Measurements from ENCODE around the gene PCDHGB2. TPM values are rescaled to one million over a fixed set of nuclear protein-coding genes. Genes with fewer than 3 reads are reported as not detected.
"Not testable (repeated sequence)": the region's sequence is repeated elsewhere in the genome, so short reads cannot be mapped to it uniquely, and the experiment has no call there.

PCDHGB2 gene
- total RNA-seq, 1 donor from 2014 or later, result 2.1 TPM

DNA sequence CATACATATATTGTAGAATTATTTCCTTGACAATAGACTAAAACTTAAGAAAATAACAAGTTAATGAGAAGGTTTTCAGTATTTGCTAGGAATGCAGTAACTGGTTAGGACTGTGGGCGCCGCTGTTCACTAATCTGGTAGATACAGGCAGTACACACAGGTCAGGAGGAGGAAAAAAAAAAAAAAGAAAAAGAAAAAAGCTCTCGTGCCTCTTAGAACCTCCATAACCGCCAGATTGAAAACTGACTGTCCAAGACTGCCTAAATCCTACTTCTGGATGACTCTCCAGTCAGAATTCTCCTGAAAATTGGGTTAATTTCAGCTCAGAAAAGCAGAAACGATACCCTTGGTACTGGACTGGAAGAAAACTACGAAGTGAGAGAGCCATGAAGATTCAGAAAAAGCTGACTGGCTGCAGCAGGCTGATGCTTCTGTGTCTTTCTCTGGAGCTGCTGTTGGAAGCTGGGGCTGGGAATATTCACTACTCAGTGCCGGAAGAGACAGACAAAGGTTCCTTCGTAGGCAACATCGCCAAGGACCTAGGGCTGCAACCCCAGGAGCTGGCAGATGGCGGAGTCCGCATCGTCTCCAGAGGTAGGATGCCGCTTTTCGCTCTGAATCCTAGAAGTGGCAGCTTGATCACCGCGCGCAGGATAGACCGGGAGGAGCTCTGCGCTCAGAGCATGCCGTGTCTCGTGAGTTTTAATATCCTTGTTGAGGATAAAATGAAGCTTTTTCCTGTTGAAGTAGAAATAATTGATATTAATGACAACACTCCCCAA is 29.3 kb upstream of the PCDHGB2 start, which contains the start of gene PCDHGA1:
Gene PCDHGA1, plus strand, starts transcription at position 216 of the 782 bp plus-strand sequence.
- Histone ChIP-seq H3K36me3 (ENCODE audit: control insufficient read depth in 3 of 3, insufficient read depth in 3 of 3, low read length in 3 of 3) (peaks cover 0 to 7% (median 2%) of the 10 kb centered on the region in 3 donors), H3K27ac (ENCODE audit: low read depth, low read length) (peak within 1 kb of the TSS; percentile 37), H3K4me1 (ENCODE audit: control insufficient read depth in 3 of 3, insufficient read depth in 3 of 3, low read length in 3 of 3) (peaks cover 0 to 20% (median 0%) of the 10 kb centered on the region in 3 donors), H3K4me3 (ENCODE audit: low read length in 3 of 3) (peak within 1 kb of the TSS; percentile 37 to 52 (median 40)), H3K9ac (ENCODE audit: low read depth in 1 of 3, low read length in 3 of 3) (peak within 1 kb of the TSS in 1 of 3 donors; percentile 69), H3K9me3 (ENCODE audit: control insufficient read depth in 3 of 3, low read length in 3 of 3) (peaks cover 0 to 21% (median 6%) of the 10 kb centered on the region in 3 donors), H3K27me3 (ENCODE audit: control insufficient read depth in 3 of 3, insufficient read depth in 3 of 3, low read length in 3 of 3) (peaks cover 0 to 3% (median 2%) of the 10 kb centered on the region in 3 donors)

DNA sequence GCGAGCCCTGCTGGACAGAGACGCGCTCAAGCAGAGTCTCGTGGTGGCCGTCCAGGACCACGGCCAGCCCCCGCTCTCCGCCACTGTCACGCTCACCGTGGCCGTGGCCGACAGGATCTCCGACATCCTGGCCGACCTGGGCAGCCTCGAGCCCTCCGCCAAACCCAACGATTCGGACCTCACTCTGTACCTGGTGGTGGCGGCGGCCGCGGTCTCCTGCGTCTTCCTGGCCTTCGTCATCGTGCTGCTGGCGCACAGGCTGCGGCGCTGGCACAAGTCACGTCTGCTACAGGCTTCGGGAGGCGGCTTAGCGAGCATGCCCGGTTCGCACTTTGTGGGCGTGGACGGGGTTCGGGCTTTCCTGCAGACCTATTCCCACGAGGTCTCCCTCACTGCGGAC is 27.2 kb upstream of the PCDHGB2 start:
- H3K27me3 ChIP-seq (ENCODE audit: control insufficient read depth in 3 of 3, insufficient read depth in 3 of 3, low read length in 3 of 3); H3K36me3 ChIP-seq (ENCODE audit: control insufficient read depth in 3 of 3, insufficient read depth in 3 of 3, low read length in 3 of 3); H3K27ac ChIP-seq (ENCODE audit: low read depth, low read length); H3K4me3 ChIP-seq (ENCODE audit: low read length in 3 of 3); H3K9ac ChIP-seq (ENCODE audit: low read depth in 1 of 3, low read length in 3 of 3): not testable (repeated sequence)
- peaks cover 0 to 16% (median 0%) of the 10 kb centered on the region in 3 donors for H3K4me1 ChIP-seq (ENCODE audit: control insufficient read depth in 3 of 3, insufficient read depth in 3 of 3, low read length in 3 of 3)
- H3K9me3 ChIP-seq (ENCODE audit: control insufficient read depth in 3 of 3, low read length in 3 of 3), result peaks cover 0 to 27% (median 6%) of the 10 kb centered on the region in 3 donors

DNA sequence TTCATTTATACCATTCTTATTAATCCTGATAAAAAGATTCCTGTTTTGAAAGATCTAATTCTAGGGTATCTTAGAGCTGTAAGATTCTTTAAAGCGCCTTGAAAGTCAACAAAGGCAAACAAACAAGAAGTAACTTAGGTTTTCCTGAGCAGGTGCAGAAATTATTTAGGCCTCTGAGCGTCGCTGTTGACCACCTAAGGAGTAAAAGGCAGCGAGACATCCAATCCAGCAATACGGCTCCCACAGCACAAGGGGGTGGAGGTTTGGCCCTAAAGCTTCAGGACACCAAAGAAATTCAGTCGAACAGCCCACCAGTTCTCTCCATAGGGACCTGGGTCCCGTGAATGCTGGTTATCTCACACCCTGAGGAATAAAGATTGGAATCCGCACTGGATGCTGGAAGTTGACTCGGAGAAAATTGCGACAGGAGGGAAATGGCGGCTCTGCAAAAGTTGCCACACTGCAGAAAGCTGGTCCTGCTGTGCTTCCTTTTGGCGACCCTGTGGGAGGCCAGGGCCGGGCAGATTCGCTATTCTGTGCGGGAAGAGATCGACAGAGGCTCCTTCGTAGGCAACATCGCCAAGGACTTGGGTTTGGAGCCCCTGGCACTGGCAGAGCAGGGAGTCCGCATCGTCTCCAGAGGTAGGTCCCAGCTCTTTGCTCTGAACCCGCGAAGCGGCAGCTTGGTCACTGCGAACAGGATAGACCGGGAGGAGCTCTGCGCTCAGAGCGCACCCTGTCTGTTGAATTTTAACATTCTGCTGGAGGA is 21.1 kb upstream of the PCDHGB2 start, which contains the start of gene PCDHGA2:
Gene PCDHGA2, plus strand, starts transcription at position 223 of the 769 bp plus-strand sequence.
- no peaks in the 10 kb centered on the region for H3K36me3 ChIP-seq (ENCODE audit: control insufficient read depth in 3 of 3, insufficient read depth in 3 of 3, low read length in 3 of 3)
- H3K4me1 ChIP-seq (ENCODE audit: control insufficient read depth in 3 of 3, insufficient read depth in 3 of 3, low read length in 3 of 3), result no peaks in the 10 kb centered on the region
- peak within 1 kb of the TSS; percentile 60 for H3K27ac ChIP-seq (ENCODE audit: low read depth, low read length)
- H3K9me3 ChIP-seq (ENCODE audit: control insufficient read depth in 3 of 3, low read length in 3 of 3), result peaks cover 4 to 34% (median 18%) of the 10 kb centered on the region in 3 donors
- peak within 1 kb of the TSS; percentile 48 to 74 (median 74) for H3K4me3 ChIP-seq (ENCODE audit: low read length in 3 of 3)
- H3K9ac ChIP-seq (ENCODE audit: low read depth in 1 of 3, low read length in 3 of 3), result peak within 1 kb of the TSS in 2 of 3 donors; percentile 61 to 64
- H3K27me3 ChIP-seq (ENCODE audit: control insufficient read depth in 3 of 3, insufficient read depth in 3 of 3, low read length in 3 of 3), result peaks cover 0 to 9% (median 3%) of the 10 kb centered on the region in 3 donors

DNA sequence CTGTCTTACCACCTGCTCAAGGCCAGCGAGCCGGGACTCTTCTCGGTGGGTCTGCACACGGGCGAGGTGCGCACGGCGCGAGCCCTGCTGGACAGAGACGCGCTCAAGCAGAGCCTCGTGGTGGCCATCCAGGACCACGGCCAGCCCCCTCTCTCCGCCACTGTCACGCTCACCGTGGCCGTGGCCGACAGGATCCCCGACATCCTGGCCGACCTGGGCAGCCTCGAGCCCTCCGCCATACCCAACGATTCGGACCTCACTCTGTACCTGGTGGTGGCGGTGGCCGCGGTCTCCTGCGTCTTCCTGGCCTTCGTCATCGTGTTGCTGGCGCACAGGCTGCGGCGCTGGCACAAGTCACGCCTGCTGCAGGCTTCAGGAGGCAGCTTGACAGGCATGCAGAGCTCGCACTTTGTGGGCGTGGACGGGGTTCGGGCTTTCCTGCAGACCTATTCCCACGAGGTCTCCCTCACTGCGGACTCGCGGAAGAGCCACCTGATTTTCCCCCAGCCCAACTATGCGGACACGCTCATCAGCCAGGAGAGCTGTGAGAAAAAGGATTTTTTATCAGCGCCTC is 18.9 kb upstream of the PCDHGB2 start:
- H3K4me1 ChIP-seq (ENCODE audit: control insufficient read depth in 3 of 3, insufficient read depth in 3 of 3, low read length in 3 of 3); H3K9ac ChIP-seq (ENCODE audit: low read depth in 1 of 3, low read length in 3 of 3); H3K4me3 ChIP-seq (ENCODE audit: low read length in 3 of 3); H3K27me3 ChIP-seq (ENCODE audit: control insufficient read depth in 3 of 3, insufficient read depth in 3 of 3, low read length in 3 of 3); H3K36me3 ChIP-seq (ENCODE audit: control insufficient read depth in 3 of 3, insufficient read depth in 3 of 3, low read length in 3 of 3); H3K27ac ChIP-seq (ENCODE audit: low read depth, low read length): not testable (repeated sequence)
- H3K9me3 ChIP-seq (ENCODE audit: control insufficient read depth in 3 of 3, low read length in 3 of 3), result peaks cover 9 to 39% (median 33%) of the 10 kb centered on the region in 3 donors

DNA sequence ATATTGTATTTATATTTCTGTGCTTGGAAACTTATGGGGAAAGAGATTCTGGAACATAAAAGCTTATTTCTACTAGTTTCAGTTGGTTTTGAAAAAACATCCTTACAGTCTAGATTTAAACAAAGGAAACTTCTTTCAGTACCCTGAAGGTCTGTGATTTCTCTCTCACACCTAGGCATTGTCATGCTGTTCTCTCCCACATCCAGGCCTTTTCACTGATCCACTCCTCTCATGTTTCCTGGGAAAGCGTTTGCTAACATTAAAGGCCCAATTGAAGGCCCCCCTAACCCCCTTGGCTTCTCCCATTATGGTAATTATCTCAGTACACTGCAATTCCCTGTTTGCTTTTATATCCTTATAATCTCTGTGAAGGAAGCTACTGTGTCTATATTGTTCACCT is 17.0 kb upstream of the PCDHGB2 start:
- Histone ChIP-seq H3K9me3 (ENCODE audit: control insufficient read depth in 3 of 3, low read length in 3 of 3) (peaks cover 11 to 33% (median 30%) of the 10 kb centered on the region in 3 donors), H3K27me3 (ENCODE audit: control insufficient read depth in 3 of 3, insufficient read depth in 3 of 3, low read length in 3 of 3) (peaks cover 0 to 10% (median 7%) of the 10 kb centered on the region in 3 donors), H3K27ac (ENCODE audit: low read depth, low read length) (peak overlapping the region; percentile 26)

DNA sequence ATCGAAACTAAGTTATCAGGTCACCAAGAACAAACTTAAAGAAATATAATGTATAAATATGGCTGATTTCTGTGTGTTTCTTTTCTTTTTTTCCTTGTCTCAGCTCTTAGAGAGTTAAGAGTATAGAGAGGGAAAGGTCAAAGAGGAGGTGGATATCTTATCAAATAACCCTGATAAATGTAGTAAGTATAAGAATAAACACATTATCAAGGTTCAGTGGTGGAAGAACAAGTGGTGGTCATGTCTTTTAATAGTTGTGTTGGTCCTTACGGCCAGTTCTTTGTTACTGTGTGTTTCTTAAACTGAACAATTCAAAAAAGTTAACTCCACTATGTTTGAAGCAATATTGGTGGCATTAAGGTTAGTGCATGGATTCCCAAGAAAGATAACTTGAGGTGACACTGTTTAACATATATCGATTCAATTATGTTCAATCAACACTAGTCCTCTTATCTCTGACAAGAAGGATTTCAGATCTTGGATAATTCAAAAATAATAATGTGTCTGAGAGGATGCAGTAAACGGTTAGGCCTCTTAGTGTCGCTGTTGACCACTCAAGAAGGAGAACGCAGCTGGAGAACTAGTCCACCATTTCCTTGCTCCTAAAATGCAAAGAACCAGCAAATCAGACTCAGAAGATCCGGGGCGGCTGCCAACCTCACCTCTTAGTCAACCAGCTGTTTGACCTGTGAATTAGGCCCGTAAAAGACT is 16.4 kb upstream of the PCDHGB2 start, which contains the start of gene PCDHGA3:
Gene PCDHGA3, plus strand, starts transcription at position 588 of the 711 bp plus-strand sequence. CDS start 205 bp downstream, outside the sequence.
- peak within 1 kb of the TSS; percentile 65 for H3K27ac ChIP-seq (ENCODE audit: low read depth, low read length)
- H3K9me3 ChIP-seq (ENCODE audit: control insufficient read depth in 3 of 3, low read length in 3 of 3), result peaks cover 12 to 31% (median 27%) of the 10 kb centered on the region in 3 donors
- peaks cover 0 to 10% (median 7%) of the 10 kb centered on the region in 3 donors for H3K27me3 ChIP-seq (ENCODE audit: control insufficient read depth in 3 of 3, insufficient read depth in 3 of 3, low read length in 3 of 3)
- peak within 1 kb of the TSS; percentile 61 to 66 (median 65) for H3K4me3 ChIP-seq (ENCODE audit: low read length in 3 of 3)
- H3K4me1 ChIP-seq (ENCODE audit: control insufficient read depth in 3 of 3, insufficient read depth in 3 of 3, low read length in 3 of 3), result no peaks in the 10 kb centered on the region
- peak within 1 kb of the TSS; percentile 38 to 60 (median 57) for H3K9ac ChIP-seq (ENCODE audit: low read depth in 1 of 3, low read length in 3 of 3)
- H3K36me3 ChIP-seq (ENCODE audit: control insufficient read depth in 3 of 3, insufficient read depth in 3 of 3, low read length in 3 of 3), result no peaks in the 10 kb centered on the region

More for the DNA sequence above, 17.0 kb upstream of the PCDHGB2 start:
- no peaks in the 10 kb centered on the region for H3K4me1 ChIP-seq (ENCODE audit: control insufficient read depth in 3 of 3, insufficient read depth in 3 of 3, low read length in 3 of 3)
- peak overlapping the region in 1 of 3 donors; percentile 11 for H3K4me3 ChIP-seq (ENCODE audit: low read length in 3 of 3)
- H3K9ac ChIP-seq (ENCODE audit: low read depth in 1 of 3, low read length in 3 of 3), result peak overlapping the region in 1 of 3 donors; percentile 36
- H3K36me3 ChIP-seq (ENCODE audit: control insufficient read depth in 3 of 3, insufficient read depth in 3 of 3, low read length in 3 of 3), result no peaks in the 10 kb centered on the region

DNA sequence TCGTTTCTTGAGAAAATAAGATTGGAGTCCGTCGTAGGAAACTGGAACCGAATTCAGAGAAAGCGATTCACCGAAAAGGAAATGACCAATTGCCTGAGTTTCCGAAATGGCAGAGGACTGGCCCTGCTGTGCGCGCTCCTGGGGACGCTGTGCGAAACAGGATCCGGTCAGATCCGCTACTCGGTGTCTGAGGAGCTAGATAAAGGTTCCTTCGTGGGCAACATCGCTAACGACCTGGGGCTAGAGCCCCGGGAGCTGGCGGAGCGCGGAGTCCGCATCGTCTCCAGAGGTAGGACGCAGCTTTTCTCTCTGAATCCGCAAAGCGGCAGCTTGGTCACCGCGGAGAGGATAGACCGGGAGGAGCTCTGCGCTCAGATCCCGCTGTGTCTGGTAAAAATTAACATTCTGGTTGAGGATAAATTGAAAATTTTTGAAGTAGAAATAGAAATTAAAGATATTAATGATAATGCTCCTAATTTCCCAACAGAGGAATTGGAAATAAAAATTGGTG is 15.8 kb upstream of the PCDHGB2 start:
- Histone ChIP-seq H3K27ac (ENCODE audit: low read depth, low read length) (peak overlapping the region; percentile 65), H3K4me3 (ENCODE audit: low read length in 3 of 3) (peak overlapping the region; percentile 61 to 66 (median 65))

DNA sequence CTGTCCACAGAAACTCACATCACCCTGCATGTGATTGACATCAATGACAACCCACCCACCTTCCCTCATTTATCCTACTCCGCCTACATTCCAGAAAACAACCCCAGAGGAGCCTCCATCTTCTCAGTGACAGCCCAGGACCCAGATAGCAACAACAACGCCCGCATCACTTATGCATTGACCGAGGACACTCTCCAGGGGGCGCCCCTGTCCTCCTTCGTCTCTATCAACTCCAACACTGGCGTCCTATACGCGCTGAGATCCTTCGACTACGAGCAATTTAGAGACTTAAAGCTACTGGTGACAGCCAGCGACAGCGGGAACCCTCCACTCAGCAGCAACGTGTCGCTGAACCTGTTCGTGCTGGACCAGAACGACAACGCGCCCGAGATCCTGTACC is 14.5 kb upstream of the PCDHGB2 start:
- no peak overlapping the region for H3K9ac ChIP-seq (ENCODE audit: low read depth in 1 of 3, low read length in 3 of 3)
- H3K27me3 ChIP-seq (ENCODE audit: control insufficient read depth in 3 of 3, insufficient read depth in 3 of 3, low read length in 3 of 3), result peaks cover 0 to 7% (median 0%) of the 10 kb centered on the region in 3 donors
- no peak overlapping the region for H3K27ac ChIP-seq (ENCODE audit: low read depth, low read length)
- H3K4me1 ChIP-seq (ENCODE audit: control insufficient read depth in 3 of 3, insufficient read depth in 3 of 3, low read length in 3 of 3), result no peaks in the 10 kb centered on the region
- H3K36me3 ChIP-seq (ENCODE audit: control insufficient read depth in 3 of 3, insufficient read depth in 3 of 3, low read length in 3 of 3), result no peaks in the 10 kb centered on the region
- H3K4me3 ChIP-seq (ENCODE audit: low read length in 3 of 3), result no peak overlapping the region
- peaks cover 11 to 20% (median 12%) of the 10 kb centered on the region in 3 donors for H3K9me3 ChIP-seq (ENCODE audit: control insufficient read depth in 3 of 3, low read length in 3 of 3)

More for the DNA sequence above, 15.8 kb upstream of the PCDHGB2 start:
- Histone ChIP-seq H3K9ac (ENCODE audit: low read depth in 1 of 3, low read length in 3 of 3) (peak overlapping the region; percentile 38 to 60 (median 57)), H3K4me1 (ENCODE audit: control insufficient read depth in 3 of 3, insufficient read depth in 3 of 3, low read length in 3 of 3) (no peaks in the 10 kb centered on the region), H3K36me3 (ENCODE audit: control insufficient read depth in 3 of 3, insufficient read depth in 3 of 3, low read length in 3 of 3) (no peaks in the 10 kb centered on the region), H3K9me3 (ENCODE audit: control insufficient read depth in 3 of 3, low read length in 3 of 3) (peaks cover 8 to 29% (median 25%) of the 10 kb centered on the region in 3 donors), H3K27me3 (ENCODE audit: control insufficient read depth in 3 of 3, insufficient read depth in 3 of 3, low read length in 3 of 3) (peaks cover 0 to 10% (median 1%) of the 10 kb centered on the region in 3 donors)

DNA sequence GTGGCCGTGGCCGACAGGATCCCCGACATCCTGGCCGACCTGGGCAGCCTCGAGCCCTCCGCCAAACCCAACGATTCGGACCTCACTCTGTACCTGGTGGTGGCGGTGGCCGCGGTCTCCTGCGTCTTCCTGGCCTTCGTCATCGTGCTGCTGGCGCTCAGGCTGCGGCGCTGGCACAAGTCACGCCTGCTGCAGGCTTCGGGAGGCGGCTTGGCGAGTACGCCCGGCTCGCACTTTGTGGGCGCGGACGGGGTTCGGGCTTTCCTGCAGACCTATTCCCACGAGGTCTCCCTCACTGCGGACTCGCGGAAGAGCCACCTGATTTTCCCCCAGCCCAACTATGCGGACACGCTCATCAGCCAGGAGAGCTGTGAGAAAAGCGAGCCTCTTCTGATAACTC is 13.8 kb upstream of the PCDHGB2 start:
- not testable (repeated sequence) for H3K36me3 ChIP-seq (ENCODE audit: control insufficient read depth in 3 of 3, insufficient read depth in 3 of 3, low read length in 3 of 3); H3K4me1 ChIP-seq (ENCODE audit: control insufficient read depth in 3 of 3, insufficient read depth in 3 of 3, low read length in 3 of 3); H3K9ac ChIP-seq (ENCODE audit: low read depth in 1 of 3, low read length in 3 of 3); H3K27ac ChIP-seq (ENCODE audit: low read depth, low read length); H3K4me3 ChIP-seq (ENCODE audit: low read length in 3 of 3)
- Histone ChIP-seq H3K27me3 (ENCODE audit: control insufficient read depth in 3 of 3, insufficient read depth in 3 of 3, low read length in 3 of 3) (peaks cover 0 to 10% (median 4%) of the 10 kb centered on the region in 3 donors), H3K9me3 (ENCODE audit: control insufficient read depth in 3 of 3, low read length in 3 of 3) (peaks cover 11 to 23% (median 18%) of the 10 kb centered on the region in 3 donors)

Data from skeletal muscle tissue (tissue), 4 donors.